GM19463 (cell line): ENCODE results near the gene BARX2.

Experiments
- ATAC-seq: cut with Tn5 transposase; IDR thresholded peaks from one replicate; pipeline ENCODE4 v1.9.1; 2021; ENCODE audit warnings: mild to moderate bottlenecking, moderate library complexity; ENCODE audit not compliant: unreplicated experiment

The BARX2 gene

DNA sequence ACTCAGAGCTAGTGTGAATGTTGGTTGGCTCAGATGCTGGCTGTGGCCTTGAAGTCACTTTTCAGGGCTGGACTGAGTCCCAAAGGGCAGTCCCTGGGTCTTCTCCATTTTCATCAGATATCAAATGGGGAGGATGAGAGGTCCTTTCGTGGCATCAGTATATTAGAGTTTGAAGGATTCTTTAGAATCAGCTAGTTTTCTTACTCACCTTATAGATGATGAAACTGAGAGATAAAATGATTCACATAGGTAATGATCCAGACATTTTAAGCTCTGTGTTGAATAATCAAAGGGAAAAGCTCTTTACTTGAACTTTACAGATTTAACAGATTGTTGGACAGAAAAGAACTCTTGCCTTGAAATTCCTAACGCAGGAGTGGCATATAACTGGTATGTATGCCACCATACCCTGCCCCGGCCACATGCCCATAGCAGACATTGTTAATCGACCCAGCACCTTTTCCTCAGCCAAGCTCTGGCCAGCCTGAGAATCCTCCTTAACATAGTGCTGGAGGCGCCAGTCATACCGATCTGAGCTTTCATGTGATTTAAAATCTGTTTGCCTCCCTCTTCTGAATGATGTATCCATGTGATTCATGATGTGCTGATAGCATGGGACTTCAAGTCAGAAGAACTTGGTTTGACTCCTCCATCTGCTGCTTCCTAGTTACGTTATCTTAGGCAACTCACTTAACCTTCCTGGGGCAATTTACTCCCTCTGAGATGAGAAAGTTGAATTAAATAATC lies 60.0 kb downstream of the BARX2 start:
- no peak for ATAC-seq

DNA sequence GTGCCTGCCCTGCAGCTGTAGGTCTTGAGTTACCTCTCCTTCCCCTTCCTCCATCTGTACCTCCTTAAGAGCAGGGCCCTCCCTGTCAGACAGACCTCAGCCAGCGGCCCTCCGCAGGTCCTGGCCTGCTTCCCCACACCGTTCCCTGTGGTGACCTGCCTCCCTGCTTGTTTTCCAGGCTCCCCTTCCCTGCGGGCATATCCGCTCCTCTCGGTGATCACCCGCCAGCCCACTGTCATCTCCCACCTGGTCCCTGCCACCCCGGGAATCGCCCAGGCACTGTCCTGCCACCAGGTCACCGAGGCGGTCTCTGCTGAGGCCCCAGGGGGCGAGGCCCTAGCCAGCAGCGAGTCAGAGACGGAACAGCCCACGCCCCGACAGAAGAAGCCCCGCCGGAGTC lies 60.9 kb downstream of the BARX2 start:
- ATAC-seq, result no peak

DNA sequence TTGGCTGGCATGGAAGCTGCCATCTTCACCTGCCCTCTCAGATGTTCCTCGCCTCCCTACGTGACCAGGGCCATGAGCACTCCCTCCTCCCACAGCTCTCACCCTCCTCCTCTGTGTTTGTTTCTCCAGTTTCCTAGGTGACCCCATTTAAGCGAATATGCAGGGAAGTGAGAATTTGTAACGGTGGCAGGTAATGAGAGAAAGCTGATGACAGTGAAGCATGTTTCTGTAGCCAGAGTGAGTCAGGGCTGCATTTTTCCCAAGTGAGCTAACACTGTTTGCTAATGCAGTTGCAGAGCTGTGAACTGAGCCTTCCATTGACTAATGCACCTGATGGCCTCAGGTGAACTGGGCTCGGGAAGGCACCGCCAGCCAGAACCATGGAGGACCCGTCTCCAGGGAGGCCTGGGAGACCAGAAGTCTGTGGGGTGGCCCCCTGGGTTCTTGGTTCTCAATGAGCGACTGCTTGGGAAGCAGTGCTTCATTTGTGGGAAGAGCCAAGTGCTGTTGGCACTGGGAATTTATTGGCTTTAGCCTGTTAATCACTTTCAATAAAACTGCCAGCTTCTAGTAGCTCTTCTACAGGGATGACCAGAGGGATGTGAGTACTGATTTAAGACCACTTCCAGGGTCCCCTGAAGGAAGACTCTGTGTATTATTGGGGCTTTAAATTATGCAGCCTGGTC lies 64.5 kb downstream of the BARX2 start:
- ATAC-seq, result no peak

DNA sequence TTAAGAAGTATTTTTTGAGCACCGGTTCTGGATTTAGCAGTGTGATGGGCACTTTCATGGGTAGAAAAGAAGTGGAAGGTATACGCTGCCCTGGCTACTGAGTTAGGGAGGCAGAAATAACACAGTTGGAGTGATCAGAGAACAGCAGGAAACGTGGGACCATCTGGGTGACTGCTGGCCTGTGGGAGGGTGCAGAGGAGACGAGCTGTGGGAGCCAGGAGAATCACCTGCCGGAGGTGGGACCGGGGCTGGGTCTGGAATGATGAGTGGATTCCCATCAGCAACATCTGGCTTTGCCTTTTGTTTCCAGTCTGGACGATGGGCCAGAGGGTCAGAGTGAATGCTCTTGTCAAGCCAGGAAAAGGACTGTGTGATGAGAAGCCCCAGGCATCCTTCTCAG lies 66.5 kb downstream of the BARX2 start:
- ATAC-seq, result no peak

DNA sequence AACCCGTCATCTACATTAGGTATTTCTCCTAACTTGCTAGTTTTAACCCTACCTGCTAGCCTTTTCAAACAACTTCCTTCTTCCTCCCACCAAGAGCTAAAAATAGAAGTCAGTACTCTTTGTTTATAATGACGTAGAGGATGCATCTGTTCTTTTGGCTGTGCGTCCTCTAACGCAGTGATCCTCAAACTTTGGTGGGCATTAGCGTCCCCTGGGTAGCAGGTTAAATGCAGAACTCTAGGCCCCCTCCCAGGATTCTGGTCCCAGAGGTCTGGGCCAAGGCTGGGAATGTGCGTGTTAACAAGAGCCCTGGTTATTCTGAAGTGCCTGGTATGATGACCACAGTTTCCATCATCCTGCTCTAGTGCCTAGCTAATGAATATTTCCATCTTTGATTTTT lies 67.6 kb downstream of the BARX2 start:
- ATAC-seq, result no peak

DNA sequence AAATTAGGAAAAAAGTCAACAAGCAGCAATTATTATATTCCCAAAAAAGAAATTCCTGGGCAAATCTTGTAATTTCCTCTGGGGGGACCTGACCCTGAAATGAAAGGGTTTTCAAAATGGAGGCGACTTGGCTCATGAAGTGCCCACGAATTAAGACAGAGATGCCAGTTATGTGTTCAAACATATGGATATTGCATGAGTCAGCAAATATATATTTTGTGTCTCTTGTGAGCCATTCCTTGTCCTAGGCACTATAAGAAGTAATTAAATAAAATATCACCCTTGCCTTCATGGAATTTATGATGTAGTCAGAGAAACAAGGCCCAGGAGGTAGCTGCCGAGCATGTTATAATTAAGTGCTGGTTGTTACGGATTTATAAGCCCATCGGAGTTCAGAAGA lies 68.6 kb downstream of the BARX2 start:
- no peak for ATAC-seq

DNA sequence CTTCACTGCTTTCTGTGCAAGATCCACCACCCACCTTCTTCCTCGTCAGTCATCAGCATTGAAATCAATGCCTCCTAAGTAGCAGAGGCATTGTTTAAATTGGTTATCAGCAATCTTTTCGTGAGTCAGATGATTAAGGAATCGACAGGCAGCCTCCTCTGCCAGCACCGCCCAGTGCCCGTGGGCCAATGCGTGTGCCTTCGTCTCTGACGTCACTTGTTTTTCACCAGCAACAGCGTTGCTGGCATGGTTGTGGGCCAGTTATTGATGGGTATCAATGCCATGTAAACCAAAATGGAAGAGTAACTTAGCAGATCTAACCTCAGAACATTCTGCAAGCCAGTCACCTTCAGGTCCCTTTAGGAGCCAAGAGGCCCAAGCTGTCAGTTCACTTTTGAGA lies 69.6 kb downstream of the BARX2 start:
- no peak for ATAC-seq

DNA sequence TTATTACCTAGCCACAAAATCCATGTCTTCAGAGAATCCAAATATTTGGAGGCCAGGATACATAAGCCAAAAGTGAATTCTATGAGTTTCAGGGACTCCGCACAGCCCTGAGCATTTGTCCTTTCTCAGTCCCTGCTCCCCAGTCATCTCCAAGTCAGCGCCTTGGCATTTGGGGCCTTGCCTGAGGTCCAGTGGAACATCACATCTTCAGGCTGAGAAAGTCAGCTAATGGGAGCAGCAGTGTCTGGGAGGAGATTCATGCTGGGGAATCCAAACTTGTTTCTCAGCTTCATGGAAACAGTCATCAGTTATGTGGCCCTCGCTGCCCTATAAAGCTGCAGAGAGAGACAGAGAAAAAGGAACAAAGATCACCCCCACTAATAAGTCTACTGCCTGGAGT lies 70.9 kb downstream of the BARX2 start:
- no peak for ATAC-seq

DNA sequence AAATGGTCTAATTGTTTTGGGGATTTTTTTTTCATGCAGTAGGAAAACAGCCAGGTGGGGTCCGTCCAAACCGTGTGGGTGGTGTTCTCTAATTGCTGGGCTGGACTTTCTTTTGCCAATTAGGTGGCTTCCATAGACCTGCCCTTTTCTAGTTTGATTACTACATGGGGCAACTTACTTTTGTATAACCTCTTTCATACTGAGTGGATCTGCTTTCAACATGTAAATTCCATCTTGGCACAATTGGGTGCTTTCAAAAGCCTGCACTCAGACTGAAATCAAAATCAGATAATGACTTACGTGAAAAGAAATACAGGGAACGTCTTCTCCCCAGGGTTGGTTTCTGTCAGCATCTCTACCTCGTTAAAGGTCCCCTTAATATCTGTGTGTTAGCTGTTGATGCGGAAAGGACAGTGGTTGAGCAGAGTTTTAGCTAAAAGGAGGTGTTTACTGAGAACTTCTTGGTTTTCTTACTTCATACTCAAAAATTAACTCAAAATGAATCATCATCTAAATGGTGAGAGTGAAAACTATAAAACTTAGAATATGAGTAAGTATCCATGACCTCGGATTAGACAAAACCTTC lies 72.1 kb downstream of the BARX2 start:
- no peak for ATAC-seq

DNA sequence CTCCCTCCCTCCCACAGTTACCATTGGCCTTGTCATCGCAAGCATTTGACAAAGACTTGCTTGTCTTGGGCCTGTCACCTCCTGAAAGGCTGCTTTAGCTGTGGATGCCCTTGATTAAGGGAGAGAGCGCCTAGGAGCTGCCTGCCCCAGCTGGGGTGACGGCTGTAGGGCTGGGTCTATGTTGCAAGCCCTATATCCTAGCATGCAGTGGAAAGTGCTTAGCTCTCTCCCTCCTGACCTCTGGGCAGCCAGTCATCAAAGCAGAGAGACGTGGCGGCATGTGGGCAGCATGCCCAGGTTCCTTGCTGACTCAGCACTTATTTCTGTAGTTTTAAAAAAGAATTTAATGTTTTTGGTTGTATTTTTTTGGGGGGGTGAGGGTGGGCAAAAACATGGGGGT lies 75.9 kb downstream of the BARX2 start:
- ATAC-seq, result no peak

DNA sequence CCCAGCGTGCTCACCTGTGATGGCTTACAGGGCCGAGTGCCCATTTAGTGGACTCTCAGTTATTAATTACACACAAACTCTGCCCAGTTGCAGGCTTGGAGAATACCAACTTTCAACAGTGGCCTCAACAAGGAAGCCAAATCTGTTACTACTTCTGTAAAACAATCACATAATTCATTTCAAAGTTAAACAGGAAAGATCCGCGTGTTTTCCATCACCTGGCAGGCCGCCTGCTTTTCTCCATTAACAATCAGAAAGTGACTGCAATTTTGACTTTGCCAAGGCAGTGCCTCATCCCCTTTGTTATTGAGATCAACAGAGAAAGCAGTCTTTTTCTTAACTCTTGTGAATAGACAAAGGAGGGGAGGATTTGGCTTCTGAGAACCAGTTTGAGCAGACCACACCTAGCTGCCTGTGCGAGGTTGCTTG lies 77.7 kb downstream of the BARX2 start:
- ATAC-seq, result no peak

DNA sequence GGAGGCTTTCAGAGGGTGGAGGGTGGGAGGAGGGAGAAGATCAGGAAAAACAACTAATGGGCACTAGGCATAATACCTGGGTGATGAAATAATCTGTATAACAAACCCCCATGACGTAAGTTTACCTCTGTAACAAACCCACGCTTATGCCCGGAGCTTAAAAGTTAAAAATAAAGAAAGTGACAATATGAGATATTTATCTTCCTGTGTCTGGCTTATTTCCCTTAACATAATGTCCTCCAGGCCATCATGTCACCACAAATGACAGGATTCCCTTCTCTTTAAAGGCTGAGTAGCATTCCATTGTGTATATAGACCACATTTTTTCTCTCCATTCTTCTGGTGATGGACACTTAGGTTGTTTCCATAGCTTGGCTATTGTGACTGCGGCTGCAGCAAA lies 79.5 kb downstream of the BARX2 start:
- no peak for ATAC-seq

DNA sequence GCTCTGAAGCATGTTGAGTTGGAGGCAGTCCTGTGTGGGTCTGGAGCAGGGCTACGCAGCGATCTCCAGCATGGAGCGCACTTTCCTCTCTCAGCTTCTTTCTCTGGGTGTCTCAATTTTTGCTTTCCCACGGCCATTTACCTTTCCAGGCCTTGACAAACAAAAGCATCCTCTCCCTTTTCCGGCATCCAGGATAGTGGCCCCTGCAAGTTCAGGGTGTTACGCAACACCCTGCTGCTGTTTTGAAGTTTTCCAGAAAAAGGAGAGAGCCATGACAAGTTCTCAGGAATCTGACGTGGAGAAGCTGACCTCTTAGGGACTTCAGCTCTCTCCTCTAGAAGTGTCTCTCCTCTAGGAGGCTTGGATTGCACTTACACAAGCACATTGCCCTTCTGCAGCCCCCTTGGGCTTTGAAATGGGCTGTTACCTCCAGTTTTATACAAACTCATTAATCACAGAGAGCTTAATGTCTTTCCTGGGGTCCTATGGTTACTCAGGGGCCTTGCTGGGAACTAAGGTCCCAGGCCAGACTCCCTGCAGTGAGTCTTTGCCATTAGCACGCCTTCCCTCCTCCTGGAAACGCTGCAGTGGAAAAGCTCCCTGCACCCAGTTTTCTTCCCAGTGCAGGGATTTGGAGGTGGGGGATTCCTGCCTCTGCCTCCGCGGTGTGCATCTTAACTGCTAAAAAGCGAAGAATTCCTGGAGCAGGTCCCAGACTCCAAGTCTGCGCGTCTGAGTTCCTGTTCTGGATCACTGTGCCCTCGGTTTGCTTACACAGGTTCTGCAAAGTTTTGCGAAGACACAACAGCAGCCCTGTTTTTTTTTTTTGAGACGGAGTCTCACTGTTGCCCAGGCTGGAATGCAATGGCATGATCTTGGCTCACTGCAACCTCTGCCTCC lies 80.4 kb downstream of the BARX2 start:
- ATAC-seq, result no peak

DNA sequence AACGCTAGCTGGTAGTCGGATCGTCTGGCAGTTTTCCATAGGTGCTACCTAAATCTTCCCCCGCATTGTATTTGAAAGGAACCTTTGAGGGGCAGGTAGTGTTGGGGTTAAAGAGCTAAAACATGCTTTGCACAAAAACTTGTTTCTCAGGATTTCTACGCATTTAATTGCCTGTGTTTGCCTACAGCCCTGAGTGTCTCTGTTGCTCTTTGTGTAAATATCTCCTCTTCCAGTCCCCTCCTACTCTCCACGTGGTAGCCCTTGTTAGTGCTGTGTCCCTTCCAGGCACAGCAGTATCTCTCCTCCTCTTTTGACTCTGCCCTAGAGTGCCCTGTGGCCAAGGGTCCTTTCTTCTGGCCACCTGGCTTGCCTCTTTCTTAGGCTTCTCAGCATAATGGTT lies 81.7 kb downstream of the BARX2 start:
- no peak for ATAC-seq

DNA sequence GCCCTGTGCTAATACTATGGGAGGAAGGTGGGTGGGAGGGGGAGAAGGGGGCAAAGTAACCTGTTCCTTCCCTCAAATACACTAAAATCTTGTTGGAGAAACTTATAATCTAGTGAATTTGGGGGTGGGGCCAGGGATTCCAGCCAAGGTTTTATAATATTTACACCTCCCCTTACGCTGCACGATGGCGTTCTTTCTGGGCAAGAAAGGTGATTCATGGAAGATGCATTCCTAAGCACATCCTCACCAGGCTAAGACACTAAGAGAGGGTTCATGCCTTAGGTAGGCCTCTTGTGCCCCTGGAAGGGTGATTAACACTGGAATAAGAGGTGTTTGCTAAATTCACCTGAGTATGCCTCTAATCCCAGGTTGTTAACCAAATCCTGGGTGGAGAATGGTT lies 82.6 kb downstream of the BARX2 start:
- ATAC-seq, result no peak

DNA sequence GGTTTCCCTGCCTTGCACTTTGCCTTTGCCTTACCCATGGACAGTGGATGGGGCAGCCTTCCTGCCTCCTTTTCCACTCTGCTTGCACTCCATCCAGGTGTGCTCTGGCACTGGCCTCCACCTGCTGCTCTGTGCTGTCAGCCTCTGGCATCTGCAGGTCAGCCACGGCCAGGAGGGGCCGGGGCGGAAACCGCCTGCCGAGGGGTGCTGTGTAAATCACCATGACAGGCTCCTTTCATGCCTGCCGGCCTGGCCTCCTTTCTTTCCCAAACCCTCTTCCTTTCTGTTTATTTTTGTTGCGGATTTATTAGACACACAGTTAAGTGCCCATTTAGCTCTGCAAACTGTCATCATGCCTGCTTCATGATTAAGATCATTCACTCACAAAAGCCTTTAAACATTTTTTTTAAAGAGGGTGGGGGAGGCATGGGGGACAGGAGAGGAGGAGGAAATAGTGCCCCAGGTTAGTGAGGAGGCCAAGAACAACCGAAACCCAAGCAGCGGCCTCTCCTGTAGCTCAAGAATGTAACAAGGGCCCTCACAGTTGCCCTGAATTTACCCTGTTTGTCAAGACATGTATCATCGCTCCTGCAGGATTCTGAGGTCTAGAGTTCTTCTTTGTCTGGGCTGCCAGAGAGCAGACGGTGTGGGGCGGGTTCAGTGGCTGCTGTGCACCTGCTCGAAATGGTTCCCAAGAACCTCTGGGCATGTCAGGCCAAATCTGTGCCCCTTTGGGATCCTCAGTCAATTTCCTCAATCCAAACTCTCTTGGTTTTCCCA lies 83.3 kb downstream of the BARX2 start:
- no peak for ATAC-seq

DNA sequence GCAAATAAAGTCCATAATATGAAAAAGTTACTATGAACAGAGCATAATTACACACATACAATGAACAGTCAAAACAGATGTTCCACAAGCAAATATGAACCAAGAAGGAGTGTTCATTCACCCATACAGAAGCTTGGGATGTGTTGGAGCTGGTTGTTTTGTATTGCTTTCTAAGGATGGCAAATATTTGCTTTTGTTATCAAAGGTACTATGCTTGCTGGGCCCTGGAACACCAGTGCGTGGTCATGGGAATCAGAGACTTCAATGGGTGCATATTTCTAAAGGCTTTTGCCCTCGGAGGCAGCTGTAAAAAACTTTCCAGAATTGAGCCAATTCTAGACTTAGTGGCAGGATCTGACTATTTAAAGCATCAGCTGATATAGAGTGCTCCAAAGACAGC lies 85.1 kb downstream of the BARX2 start:
- no peak for ATAC-seq

DNA sequence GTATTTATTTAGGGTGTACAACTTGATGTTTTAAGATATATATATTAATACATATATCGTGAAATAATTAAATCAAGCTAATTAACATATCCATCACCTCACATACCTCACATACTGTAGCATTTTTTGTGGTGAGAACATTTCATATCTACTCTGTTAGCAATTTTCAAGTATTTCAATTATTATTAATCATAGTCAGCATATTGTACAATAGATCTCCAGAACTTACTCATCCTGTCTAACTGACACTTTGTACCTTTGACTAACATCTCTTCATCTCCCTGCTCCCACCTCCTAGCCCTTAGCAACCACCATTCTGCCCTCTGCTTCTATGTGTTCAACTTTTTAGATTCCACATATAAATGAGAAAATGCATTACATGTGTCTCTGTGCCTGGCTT lies 108.4 kb downstream of the BARX2 start:
- no peak for ATAC-seq

DNA sequence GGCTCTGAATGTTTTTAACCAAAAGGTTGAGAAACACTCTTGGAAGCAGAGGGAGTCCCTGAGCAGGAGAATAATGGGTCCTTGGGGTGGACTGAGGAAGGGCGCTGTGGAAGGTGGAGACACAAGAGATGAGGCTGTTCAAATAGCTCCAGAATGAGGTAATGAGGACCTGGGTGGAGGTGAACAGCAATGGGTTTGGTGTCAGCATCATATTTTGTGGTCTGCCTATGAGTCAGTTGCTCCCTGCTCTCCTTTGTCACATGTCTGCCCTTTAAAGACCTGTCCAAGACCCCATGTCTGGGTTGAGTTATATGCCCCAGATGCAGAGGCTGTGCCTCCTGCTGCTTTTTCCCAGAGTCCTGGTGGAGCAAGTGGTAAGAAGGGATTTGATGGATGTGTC lies 113.6 kb downstream of the BARX2 start:
- no peak for ATAC-seq

DNA sequence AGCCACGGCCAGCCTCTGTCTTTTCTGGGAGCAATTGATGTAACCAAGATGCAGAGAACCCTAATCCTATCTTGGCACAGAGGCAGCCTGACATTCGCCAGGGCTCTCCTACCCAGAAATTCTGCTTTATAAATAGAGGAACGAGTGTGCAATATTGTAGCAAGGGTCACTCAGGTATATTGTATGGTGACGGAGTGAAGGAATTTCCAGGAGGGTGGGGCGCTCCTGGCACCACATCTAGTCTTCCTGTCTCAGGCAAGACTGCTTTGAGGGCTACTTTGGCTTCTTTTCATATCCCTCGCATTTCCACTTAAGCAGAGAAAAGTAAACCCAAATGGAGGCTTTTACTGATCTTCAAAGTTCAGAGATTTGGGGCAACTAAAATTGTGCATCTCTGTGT lies 114.4 kb downstream of the BARX2 start:
- no peak for ATAC-seq

DNA sequence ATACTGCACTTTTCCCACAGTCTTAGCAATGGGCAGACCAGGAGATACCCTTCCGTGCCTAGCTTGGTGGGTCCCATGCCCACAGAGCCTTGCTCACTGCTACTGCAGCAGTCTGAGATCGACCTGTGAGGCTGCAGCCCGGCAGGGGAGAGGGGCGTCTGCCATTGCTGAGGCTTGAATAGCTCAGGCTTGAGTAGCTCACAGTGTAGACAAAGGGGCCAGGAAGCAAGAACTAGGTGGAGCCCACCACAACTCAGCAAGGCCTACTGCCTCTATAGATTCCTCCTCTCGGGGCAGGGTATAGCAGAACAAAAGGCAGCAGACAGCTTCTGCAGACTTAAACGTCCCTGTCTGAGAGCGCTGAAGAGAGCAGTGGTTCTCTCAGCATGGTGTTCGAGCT lies 118.1 kb downstream of the BARX2 start:
- no peak for ATAC-seq
